ENCODE data around the gene GASK1A. TPM values are rescaled to one million over a fixed set of nuclear protein-coding genes. Genes with fewer than 3 reads are reported as not detected.

Gene GASK1A
- total RNA-seq, 1 experiment from 2014 or later = not detected

GRCh38 chr3:43031889-43032545 is 52.9 kb downstream of the GASK1A start:
- H3K4me2 ChIP-seq = no peak overlapping the region
- ChIA-PET POLR2A (ENCODE audit: unreplicated experiment) (no interaction called here), CTCF (no interaction called here)
- peaks cover 20% of the 10 kb centered on the region for H3K4me1 ChIP-seq (replicated peaks; ENCODE audit: insufficient read depth)
- intact Hi-C loops (cut with micrococcal nuclease; ENCODE audit: unreplicated experiment) = no loop called here
- H4K20me1 ChIP-seq (ENCODE audit: insufficient read depth) = no peaks in the 10 kb centered on the region
- no peaks in the 10 kb centered on the region for H3K9me3 ChIP-seq (ENCODE audit: insufficient read depth, low read depth)
- no peaks in the 10 kb centered on the region for H3K27me3 ChIP-seq (ENCODE audit: insufficient read depth, low read depth)
- TF ChIP-seq EZH2 (IDR thresholded peaks at IDR 0.05; ENCODE audit: low read depth) = no peak
- TF ChIP-seq CTCF (conservative IDR thresholded peaks at IDR 0.05) = no peak
- no peaks in the 10 kb centered on the region for H3F3A ChIP-seq (ENCODE audit: insufficient read depth, low read depth)
- no peaks in the 10 kb centered on the region for H3K79me2 ChIP-seq (ENCODE audit: low read depth)
- no peaks in the 10 kb centered on the region for H3K36me3 ChIP-seq (ENCODE audit: low read depth)
- BruUV-seq (replicated peaks) = no TSS peak
- no peak for DNase-seq
- no peaks in the 10 kb centered on the region for H3K9me2 ChIP-seq (ENCODE audit: insufficient read depth)
- H3K27ac ChIP-seq = no peak overlapping the region
- no peak overlapping the region for H2AFZ ChIP-seq
- H3K4me3 ChIP-seq = no peak overlapping the region

- Histone ChIP-seq H3K4me3 (no peak overlapping the region), H3K27me3 (ENCODE audit: insufficient read depth, low read depth) (no peaks in the 10 kb centered on the region), H3K9me3 (ENCODE audit: insufficient read depth, low read depth) (no peaks in the 10 kb centered on the region), H3K4me2 (no peak overlapping the region), H3K4me1 (replicated peaks; ENCODE audit: insufficient read depth) (peaks cover 13% of the 10 kb centered on the region), H4K20me1 (ENCODE audit: insufficient read depth) (no peaks in the 10 kb centered on the region), H3K36me3 (ENCODE audit: low read depth) (no peaks in the 10 kb centered on the region), H3K9me2 (ENCODE audit: insufficient read depth) (no peaks in the 10 kb centered on the region), H3F3A (ENCODE audit: insufficient read depth, low read depth) (no peaks in the 10 kb centered on the region), H2AFZ (no peak overlapping the region), H3K27ac (no peak overlapping the region), H3K79me2 (ENCODE audit: low read depth) (no peaks in the 10 kb centered on the region)
- intact Hi-C loops (cut with micrococcal nuclease; ENCODE audit: unreplicated experiment) = no loop called here
- ChIA-PET POLR2A (ENCODE audit: unreplicated experiment) (no interaction called here), CTCF (no interaction called here)
- no TSS peak for BruUV-seq (replicated peaks)
- DNase-seq = no peak
- TF ChIP-seq EZH2 (IDR thresholded peaks at IDR 0.05; ENCODE audit: low read depth) (no peak), CTCF (conservative IDR thresholded peaks at IDR 0.05) (no peak)
These were observed 53.8 kb downstream of the GASK1A start for GRCh38 chr3:43032646-43033628.

GRCh38 chr3:43034200-43034599 is 55.1 kb downstream of the GASK1A start:
- BruUV-seq (replicated peaks) = no TSS peak
- DNase-seq = no peak

More at GRCh38 chr3:43034200-43034599, 55.1 kb downstream of the GASK1A start:
- Histone ChIP-seq H3K27ac (no peak overlapping the region), H3K9me2 (ENCODE audit: insufficient read depth) (no peaks in the 10 kb centered on the region; the same call in 1 of the 2 replicates), H4K20me1 (ENCODE audit: insufficient read depth) (no peaks in the 10 kb centered on the region), H3F3A (ENCODE audit: insufficient read depth, low read depth) (no peaks in the 10 kb centered on the region), H3K79me2 (ENCODE audit: low read depth) (no peaks in the 10 kb centered on the region), H3K9me3 (ENCODE audit: insufficient read depth, low read depth) (no peaks in the 10 kb centered on the region), H3K4me1 (replicated peaks; ENCODE audit: insufficient read depth) (peaks cover under 1% of the 10 kb centered on the region; the same call in 1 of the 2 replicates), H3K27me3 (ENCODE audit: insufficient read depth, low read depth) (no peaks in the 10 kb centered on the region), H3K36me3 (ENCODE audit: low read depth) (no peaks in the 10 kb centered on the region), H2AFZ (no peak overlapping the region), H3K4me2 (no peak overlapping the region), H3K4me3 (no peak overlapping the region)
- POLR2A ChIA-PET (ENCODE audit: unreplicated experiment) = no interaction called here
- TF ChIP-seq EZH2 (IDR thresholded peaks at IDR 0.05; ENCODE audit: low read depth) (no peak), CTCF (conservative IDR thresholded peaks at IDR 0.05) (no peak)
- intact Hi-C loops (cut with micrococcal nuclease; ENCODE audit: unreplicated experiment) = no loop called here
- CTCF ChIA-PET = no interaction called here

All from PC-9 (cell line).